CD4-positive, CD25-positive, alpha-beta regulatory T cell (primary cell): Measurements from ENCODE around the gene HSD17B1. TPM values are rescaled to one million over a fixed set of nuclear protein-coding genes. Genes with fewer than 3 reads are reported as not detected.
"Not testable (repeated sequence)": the region's sequence is repeated elsewhere in the genome, so short reads cannot be mapped to it uniquely, and the experiment has no call there.

ENCODE experiments used
- ATAC-seq, 2 donors: fragments of 150-1000 bp; cut with Tn5 transposase; one replicate each; pipeline ENCODE4 v1.10.0; 2021; ENCODE audit warnings: low read depth in 2 of 2, moderate number of reproducible peaks in 2 of 2, moderate library complexity in 1 of 2
- DNase-seq, 3 donors: peaks; one replicate each; pipeline versions ENCODE4 v3.0.0 to v3.0.0-alpha.2; 2012 to 2022; ENCODE audit warnings: mixed read lengths in 1 of 3
- H3K27ac ChIP-seq: one replicate; pipeline ENCODE4 v1.7.0; 2013; ENCODE audit warnings: mild to moderate bottlenecking, low read length; ENCODE audit not compliant: insufficient read depth, poor library complexity, severe bottlenecking
- H3K27me3 ChIP-seq: one replicate; pipeline ENCODE4 v1.7.0; 2013; ENCODE audit warnings: low read length; ENCODE audit not compliant: control insufficient read depth, insufficient read depth
- H3K36me3 ChIP-seq: one replicate; pipeline ENCODE4 v1.7.0; 2013; ENCODE audit warnings: mild to moderate bottlenecking, low read length, moderate library complexity; ENCODE audit not compliant: control insufficient read depth, insufficient read depth
- H3K4me1 ChIP-seq: 2 replicates; pipeline ENCODE4 v1.7.0; 2013; ENCODE audit warnings: mild to moderate bottlenecking, low read length; ENCODE audit not compliant: insufficient read depth, control insufficient read depth, poor library complexity, severe bottlenecking
- H3K4me3 ChIP-seq: one replicate; pipeline ENCODE4 v1.7.0; 2013; ENCODE audit warnings: low read depth, mild to moderate bottlenecking, low read length, moderate library complexity
- H3K9me3 ChIP-seq, 2 experiments: 1 replicate in 1 of 2; 2 replicates in 1 of 2; pipeline ENCODE4 v1.7.0; 2013; ENCODE audit warnings: low read length in 2 of 2, mild to moderate bottlenecking in 1 of 2, moderate library complexity in 1 of 2; ENCODE audit not compliant: control insufficient read depth in 2 of 2
- H3K27ac Mint-ChIP-seq, 3 donors: one replicate each; pipeline ENCODE4 v1.8.0; 2020 to 2022; ENCODE audit warnings: mild to moderate bottlenecking in 3 of 3, mixed read lengths in 3 of 3, moderate library complexity in 2 of 3
- H3K27me3 Mint-ChIP-seq: one replicate; pipeline ENCODE4 v1.8.0; 2022; ENCODE audit warnings: mild to moderate bottlenecking, mixed read lengths
- H3K36me3 Mint-ChIP-seq: one replicate; pipeline ENCODE4 v1.8.0; 2020; ENCODE audit warnings: mixed read lengths
- H3K4me1 Mint-ChIP-seq, 4 donors: one replicate each; pipeline ENCODE4 v1.8.0; 2020 to 2022; ENCODE audit warnings: mixed read lengths in 4 of 4, mild to moderate bottlenecking in 1 of 4
- H3K4me3 Mint-ChIP-seq, 4 donors: one replicate each; pipeline ENCODE4 v1.8.0; 2020 to 2022; ENCODE audit warnings: mild to moderate bottlenecking in 4 of 4, mixed read lengths in 4 of 4, moderate library complexity in 3 of 4
- H3K9me3 Mint-ChIP-seq, 7 donors: one replicate each; pipeline ENCODE4 v1.8.0; 2020 to 2022; ENCODE audit warnings: mixed read lengths in 7 of 7, mild to moderate bottlenecking in 3 of 7, moderate library complexity in 2 of 7
- polyA plus RNA-seq, 4 donors: library from polyadenylated mRNA; unstranded; fragments of 300-500 nt; fragmentation: Illumina TruSeq; gene quantifications; one replicate each; pipeline ENCODE4 v1.2.3, GENCODE V29; 2021
- total RNA-seq: library from RNA; stranded (reverse); gene quantifications from one replicate; pipeline ENCODE4 v1.2.3, GENCODE V29; 2022

The HSD17B1 gene
- total and polyA plus RNA-seq, 5 donors from 2014 or later = 0.30 to 0.91 (median 0.62) TPM

DNA sequence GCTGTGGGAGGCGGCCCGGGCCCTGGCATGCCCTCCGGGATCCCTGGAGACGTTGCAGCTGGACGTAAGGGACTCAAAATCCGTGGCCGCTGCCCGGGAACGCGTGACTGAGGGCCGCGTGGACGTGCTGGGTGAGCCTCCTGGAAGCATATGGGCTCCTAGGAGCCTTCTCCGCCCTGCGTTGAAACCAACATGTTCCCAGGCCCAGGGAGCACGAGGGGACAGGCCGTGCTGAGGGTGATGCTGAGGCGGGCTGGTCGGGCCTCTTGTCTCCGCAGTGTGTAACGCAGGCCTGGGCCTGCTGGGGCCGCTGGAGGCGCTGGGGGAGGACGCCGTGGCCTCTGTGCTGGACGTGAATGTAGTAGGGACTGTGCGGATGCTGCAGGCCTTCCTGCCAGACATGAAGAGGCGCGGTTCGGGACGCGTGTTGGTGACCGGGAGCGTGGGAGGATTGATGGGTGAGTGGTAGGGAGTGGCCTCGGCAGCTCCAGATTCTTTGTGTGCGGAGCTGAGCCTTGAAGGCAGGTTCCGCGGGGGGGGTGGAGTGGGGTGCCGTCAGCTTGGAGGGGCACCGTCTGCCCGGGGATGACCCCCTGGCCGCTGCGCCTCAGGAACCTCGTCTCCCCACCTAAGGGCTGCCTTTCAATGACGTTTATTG lies 567 bp downstream of the HSD17B1 start:
- Mint-ChIP-seq H3K27me3 (peaks cover 4% of the 10 kb centered on the region), H3K27ac (peak overlapping the region in 2 of 3 donors; percentile 48 to 81), H3K4me3 (peak overlapping the region; percentile 63 to 91 (median 90)), H3K36me3 (no peaks in the 10 kb centered on the region), H3K4me1 (peaks cover 0 to 44% (median 24%) of the 10 kb centered on the region in 4 donors), H3K9me3 (no peaks in the 10 kb centered on the region)
- H3K4me1 ChIP-seq = peaks cover 33% of the 10 kb centered on the region
- H3K4me3 ChIP-seq = no peak overlapping the region
- no peaks in the 10 kb centered on the region for H3K27me3 ChIP-seq
- no peaks in the 10 kb centered on the region for H3K36me3 ChIP-seq
- DNase-seq (no peak), ATAC-seq (no peak)
- H3K9me3 ChIP-seq = no peaks in the 10 kb centered on the region
- H3K27ac ChIP-seq = no peak overlapping the region

DNA sequence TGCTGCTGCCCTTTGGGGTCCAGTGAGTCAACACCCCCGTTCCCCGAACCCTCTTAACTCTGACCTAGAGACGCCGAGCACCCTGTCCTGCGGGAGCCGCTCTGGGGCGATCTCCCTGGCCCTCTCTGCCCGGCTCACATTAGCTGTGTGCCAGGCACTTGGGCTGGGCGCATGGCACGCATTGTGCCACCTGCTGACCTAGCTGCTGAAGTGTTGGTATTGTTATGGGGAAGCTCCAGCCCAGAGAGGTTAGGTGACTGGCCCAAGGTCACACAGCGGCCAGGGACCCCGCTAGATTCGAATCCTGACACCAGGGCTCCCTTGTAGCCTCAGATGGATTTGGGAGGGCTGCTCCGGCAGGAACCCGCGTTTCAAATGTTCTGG lies 1.1 kb downstream of the HSD17B1 start:
- H3K9me3 Mint-ChIP-seq = no peaks in the 10 kb centered on the region
- H3K27me3 Mint-ChIP-seq = peaks cover 4% of the 10 kb centered on the region
- ATAC-seq (peak in 1 of 2 donors; percentile 9), DNase-seq (peak in 1 of 3 donors; percentile 41)
- Histone ChIP-seq H3K36me3 (no peaks in the 10 kb centered on the region), H3K4me1 (peaks cover 28% of the 10 kb centered on the region), H3K9me3 (no peaks in the 10 kb centered on the region), H3K27me3 (no peaks in the 10 kb centered on the region), H3K27ac (peak overlapping the region; percentile 87), H3K4me3 (peak overlapping the region; percentile 48)
- H3K36me3 Mint-ChIP-seq = no peaks in the 10 kb centered on the region
- H3K27ac Mint-ChIP-seq = peak overlapping the region in 2 of 3 donors; percentile 94 to 97
- peak overlapping the region; percentile 90 to 91 (median 90) for H3K4me3 Mint-ChIP-seq
- H3K4me1 Mint-ChIP-seq = peaks cover 0 to 41% (median 22%) of the 10 kb centered on the region in 4 donors

- peak overlapping the region; percentile 77 to 97 (median 94) for H3K27ac Mint-ChIP-seq
- ATAC-seq = peak; percentile 83 to 85
- peak overlapping the region; percentile 90 to 91 (median 90) for H3K4me3 Mint-ChIP-seq
- no peaks in the 10 kb centered on the region for H3K27me3 ChIP-seq
- H3K36me3 Mint-ChIP-seq = no peaks in the 10 kb centered on the region
- peak overlapping the region; percentile 62 for H3K4me3 ChIP-seq
- peaks cover 0 to 37% (median 18%) of the 10 kb centered on the region in 4 donors for H3K4me1 Mint-ChIP-seq
- H3K27me3 Mint-ChIP-seq = no peaks in the 10 kb centered on the region
- H3K27ac ChIP-seq = peak overlapping the region; percentile 87
- peak; percentile 69 to 87 (median 73) for DNase-seq
- no peaks in the 10 kb centered on the region for H3K36me3 ChIP-seq
- peaks cover 27% of the 10 kb centered on the region for H3K4me1 ChIP-seq
- no peaks in the 10 kb centered on the region for H3K9me3 Mint-ChIP-seq
- H3K9me3 ChIP-seq = no peaks in the 10 kb centered on the region
Observed at GRCh38 chr17:42554250-42555121, 1.8 kb downstream of the HSD17B1 start.

DNA sequence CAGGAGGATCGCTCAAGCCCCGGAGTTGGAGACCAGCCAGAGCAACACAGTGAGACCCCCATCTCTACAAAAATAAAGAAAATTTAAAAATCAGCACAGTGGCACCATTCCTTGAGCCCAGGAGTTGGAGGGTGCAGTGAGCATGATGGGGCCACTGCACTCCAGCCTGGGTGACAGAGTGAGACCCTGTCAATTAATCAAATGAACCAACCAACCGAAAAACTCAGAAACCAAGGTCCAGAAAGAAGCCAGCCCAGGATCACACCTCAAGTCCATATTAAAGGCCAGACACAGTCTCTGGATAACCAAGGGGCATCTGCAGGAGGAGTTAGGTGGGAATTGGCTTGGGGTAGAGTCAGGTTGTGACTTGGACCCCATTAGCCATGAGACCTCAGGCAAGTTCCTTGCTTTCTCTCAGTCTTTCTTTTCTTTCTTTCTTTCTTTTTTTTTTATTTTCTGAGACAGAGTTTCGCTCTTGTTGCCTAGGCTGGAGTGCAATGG lies 2.4 kb downstream of the HSD17B1 start:
- Mint-ChIP-seq H3K27me3 (no peaks in the 10 kb centered on the region), H3K4me1 (peaks cover 0 to 37% (median 18%) of the 10 kb centered on the region in 4 donors), H3K9me3 (no peaks in the 10 kb centered on the region), H3K4me3 (peak overlapping the region; percentile 90 to 91 (median 90)), H3K27ac (peak overlapping the region; percentile 76 to 97 (median 94)), H3K36me3 (no peaks in the 10 kb centered on the region)
- Histone ChIP-seq H3K4me3 (peak overlapping the region; percentile 62), H3K27me3 (no peaks in the 10 kb centered on the region), H3K4me1 (peaks cover 27% of the 10 kb centered on the region), H3K36me3 (no peaks in the 10 kb centered on the region), H3K9me3 (no peaks in the 10 kb centered on the region), H3K27ac (peak overlapping the region; percentile 87)
- ATAC-seq = no peak
- no peak for DNase-seq

DNA sequence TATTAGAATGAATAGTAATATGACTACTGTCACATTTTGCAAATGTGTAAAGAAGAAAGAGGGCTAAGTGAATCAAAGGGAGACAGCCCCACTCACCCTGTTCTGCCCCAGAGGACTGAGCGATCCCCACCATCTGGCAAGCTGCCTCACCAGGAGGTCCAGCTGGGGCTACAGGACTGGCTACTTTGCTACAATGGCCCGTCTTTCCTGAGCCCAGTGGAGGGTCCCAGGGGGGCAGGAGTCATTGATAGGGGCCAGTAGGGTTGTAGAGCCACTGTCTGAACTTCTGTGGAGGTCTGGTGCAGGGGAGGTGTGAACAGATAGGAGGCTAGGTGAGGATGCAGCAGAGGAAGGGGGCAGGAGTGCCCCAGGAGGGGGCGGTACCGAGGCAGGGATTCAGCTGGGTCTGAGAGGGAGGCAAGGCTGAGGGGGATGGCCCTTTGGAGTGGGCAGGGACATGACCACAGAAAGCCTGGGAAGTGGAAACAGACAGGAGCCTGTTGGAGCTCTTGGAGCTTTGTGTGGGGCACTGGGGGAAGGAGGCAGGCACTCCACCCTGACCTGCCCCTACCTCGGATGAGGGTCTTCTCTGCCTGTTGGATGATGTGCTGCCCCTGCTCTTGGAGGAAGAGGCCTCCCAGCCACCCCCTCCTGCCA lies 3.4 kb downstream of the HSD17B1 start:
- not testable (repeated sequence) for H3K9me3 Mint-ChIP-seq, H3K27ac ChIP-seq, H3K27me3 Mint-ChIP-seq, H3K27me3 ChIP-seq, DNase-seq, H3K27ac Mint-ChIP-seq, H3K36me3 Mint-ChIP-seq, H3K4me3 ChIP-seq, ATAC-seq, H3K36me3 ChIP-seq, H3K9me3 ChIP-seq
- peaks cover 0 to 35% (median 18%) of the 10 kb centered on the region in 4 donors for H3K4me1 Mint-ChIP-seq
- H3K4me3 Mint-ChIP-seq = peak overlapping the region in 3 of 4 donors; percentile 11 to 90 (median 90)
- peaks cover 26% of the 10 kb centered on the region for H3K4me1 ChIP-seq

GRCh38 chr17:42559075-42559474 lies 6.4 kb downstream of the HSD17B1 start:
- H3K36me3 Mint-ChIP-seq = no peaks in the 10 kb centered on the region
- Histone ChIP-seq H3K36me3 (no peaks in the 10 kb centered on the region), H3K27ac (no peak overlapping the region), H3K9me3 (no peaks in the 10 kb centered on the region), H3K27me3 (no peaks in the 10 kb centered on the region), H3K4me3 (no peak overlapping the region), H3K4me1 (peaks cover 41% of the 10 kb centered on the region)
- no peak for DNase-seq
- ATAC-seq = no peak
- H3K4me1 Mint-ChIP-seq = peaks cover 4 to 40% (median 22%) of the 10 kb centered on the region in 4 donors
- H3K27ac Mint-ChIP-seq = no peak overlapping the region
- no peaks in the 10 kb centered on the region for H3K27me3 Mint-ChIP-seq
- peaks cover 0 to 1% (median 0%) of the 10 kb centered on the region in 7 donors for H3K9me3 Mint-ChIP-seq
- H3K4me3 Mint-ChIP-seq = no peak overlapping the region

GRCh38 chr17:42560246-42560645 lies 7.5 kb downstream of the HSD17B1 start:
- Mint-ChIP-seq H3K27ac (peak overlapping the region in 1 of 3 donors; percentile 59), H3K4me1 (peaks cover 4 to 40% (median 19%) of the 10 kb centered on the region in 4 donors), H3K27me3 (no peaks in the 10 kb centered on the region), H3K9me3 (peaks cover 0 to 2% (median 0%) of the 10 kb centered on the region in 7 donors), H3K36me3 (no peaks in the 10 kb centered on the region), H3K4me3 (peak overlapping the region in 3 of 4 donors; percentile 62 to 92 (median 89))
- H3K9me3 ChIP-seq = no peaks in the 10 kb centered on the region
- peaks cover 29% of the 10 kb centered on the region for H3K4me1 ChIP-seq
- no peaks in the 10 kb centered on the region for H3K27me3 ChIP-seq
- DNase-seq = no peak
- H3K36me3 ChIP-seq = peaks cover 9% of the 10 kb centered on the region
- ATAC-seq = no peak
- no peak overlapping the region for H3K4me3 ChIP-seq
- no peak overlapping the region for H3K27ac ChIP-seq
